Fibroblast of skin of right biceps (primary cell): ENCODE measurements around the gene ATG7.
"Not testable (repeated sequence)": the region's sequence is repeated elsewhere in the genome, so short reads cannot be mapped to it uniquely, and the experiment has no call there.

Source experiments
- DNase-seq: peaks from one replicate; pipeline ENCODE4 v3.0.0-alpha.2; 2013

ATG7 gene

GRCh38 chr3:11511606-11512005, 239.4 kb downstream of the ATG7 start:
- not testable (repeated sequence) for DNase-seq

- not testable (repeated sequence) for DNase-seq
Observed at GRCh38 chr3:11513125-11513816, 241.1 kb downstream of the ATG7 start.

GRCh38 chr3:11513817-11514135, 241.6 kb downstream of the ATG7 start:
- no peak for DNase-seq

- peak; percentile 93 for DNase-seq
Observed at GRCh38 chr3:11514191-11514821, 242.1 kb downstream of the ATG7 start.

- no peak for DNase-seq
Observed at GRCh38 chr3:11517601-11518000, 245.4 kb downstream of the ATG7 start.

- DNase-seq: no peak
Observed at GRCh38 chr3:11521167-11521566, 249.0 kb downstream of the ATG7 start.

- peak; percentile 49 for DNase-seq
Observed at GRCh38 chr3:11522398-11522715, 250.2 kb downstream of the ATG7 start.

- DNase-seq: peak; percentile 44
Observed at GRCh38 chr3:11522953-11523571, 250.9 kb downstream of the ATG7 start.

GRCh38 chr3:11523572-11524101, 251.4 kb downstream of the ATG7 start:
- DNase-seq: no peak

GRCh38 chr3:11526121-11526520, 253.9 kb downstream of the ATG7 start:
- DNase-seq: not testable (repeated sequence)

- no peak for DNase-seq
Observed at GRCh38 chr3:11529281-11529680, 257.1 kb downstream of the ATG7 start.

GRCh38 chr3:11530153-11530721, 258.0 kb downstream of the ATG7 start:
- DNase-seq: peak; percentile 99

- DNase-seq: peak; percentile 59
Observed at GRCh38 chr3:11532931-11533391, 260.8 kb downstream of the ATG7 start.

- peak; percentile 50 for DNase-seq
Observed at GRCh38 chr3:11534011-11534792, 262.0 kb downstream of the ATG7 start.

- no peak for DNase-seq
Observed at GRCh38 chr3:11534793-11535101, 262.6 kb downstream of the ATG7 start.

GRCh38 chr3:11535243-11535960, 263.2 kb downstream of the ATG7 start:
- no peak for DNase-seq

GRCh38 chr3:11536132-11536935, 264.1 kb downstream of the ATG7 start:
- DNase-seq: no peak

- DNase-seq: no peak
Observed at GRCh38 chr3:11536936-11537612, 264.9 kb downstream of the ATG7 start.

GRCh38 chr3:11538581-11538980, 266.4 kb downstream of the ATG7 start:
- no peak for DNase-seq

- no peak for DNase-seq
Observed at GRCh38 chr3:11539218-11539617, 267.0 kb downstream of the ATG7 start.

- no peak for DNase-seq
Observed at GRCh38 chr3:11539677-11540076, 267.5 kb downstream of the ATG7 start.
